HG03196 (cell line): ENCODE measurements around the gene FAM174B.

Experiments
- ATAC-seq: cut with Tn5 transposase; IDR thresholded peaks from one replicate; pipeline ENCODE4 v1.9.1; 2021; ENCODE audit not compliant: unreplicated experiment

FAM174B gene

GRCh38 chr15:92655178-92655995 is at the start of gene FAM174B:
TSS of gene FAM174B (minus strand) at chr15:92655775.
- no peak for ATAC-seq

GRCh38 chr15:92696096-92696495 is 40.5 kb upstream of the FAM174B start:
- no peak for ATAC-seq

GRCh38 chr15:92693691-92694331 is 38.2 kb upstream of the FAM174B start:
- ATAC-seq = no peak

GRCh38 chr15:92690395-92690794 is 34.8 kb upstream of the FAM174B start:
- ATAC-seq = no peak

- no peak for ATAC-seq
Observed at GRCh38 chr15:92687746-92688145, 32.2 kb upstream of the FAM174B start.

GRCh38 chr15:92687195-92687602 is 31.6 kb upstream of the FAM174B start:
- no peak for ATAC-seq

- ATAC-seq = no peak
Observed at GRCh38 chr15:92683511-92683834, 27.9 kb upstream of the FAM174B start.

GRCh38 chr15:92682741-92683510 is 27.4 kb upstream of the FAM174B start:
- no peak for ATAC-seq

GRCh38 chr15:92681141-92681631 is 25.6 kb upstream of the FAM174B start:
- ATAC-seq = no peak

GRCh38 chr15:92677999-92678398 is 22.4 kb upstream of the FAM174B start:
- no peak for ATAC-seq

GRCh38 chr15:92676561-92676960 is 21.0 kb upstream of the FAM174B start:
- ATAC-seq = no peak

GRCh38 chr15:92675485-92675884 is 19.9 kb upstream of the FAM174B start:
- no peak for ATAC-seq

GRCh38 chr15:92674347-92674746 is 18.8 kb upstream of the FAM174B start:
- ATAC-seq = no peak

- ATAC-seq = no peak
Observed at GRCh38 chr15:92672102-92672501, 16.5 kb upstream of the FAM174B start.

GRCh38 chr15:92671406-92671805 is 15.8 kb upstream of the FAM174B start:
- ATAC-seq = no peak

GRCh38 chr15:92670621-92671020 is 15.0 kb upstream of the FAM174B start:
- no peak for ATAC-seq

GRCh38 chr15:92669432-92669831 is 13.9 kb upstream of the FAM174B start:
- ATAC-seq = no peak

GRCh38 chr15:92668620-92669019 is 13.0 kb upstream of the FAM174B start:
- no peak for ATAC-seq

- no peak for ATAC-seq
Observed at GRCh38 chr15:92667970-92668485, 12.5 kb upstream of the FAM174B start.

- ATAC-seq = no peak
Observed at GRCh38 chr15:92667287-92667904, 11.8 kb upstream of the FAM174B start.

- no peak for ATAC-seq
Observed at GRCh38 chr15:92666780-92667179, 11.2 kb upstream of the FAM174B start.
